B cell (primary cell): ENCODE results near the gene ADH1C.

Source experiments
- EZH2 ChIP-seq: IDR thresholded peaks from 2 replicates; pipeline ENCODE4 v1.6.1; 2012; ENCODE audit warnings: borderline replicate concordance, low read depth, mild to moderate bottlenecking, moderate library complexity, low read length; ENCODE audit not compliant: insufficient read depth, poor library complexity, severe bottlenecking
- TF ChIP-seq, protein P1 (sequence below): fragments of 200-600 bp; IDR thresholded peaks from one replicate; pipeline ENCODE4 v1.8.0; 2022; ENCODE audit warnings: antibody characterized with exemption, mild to moderate bottlenecking

DNA sequence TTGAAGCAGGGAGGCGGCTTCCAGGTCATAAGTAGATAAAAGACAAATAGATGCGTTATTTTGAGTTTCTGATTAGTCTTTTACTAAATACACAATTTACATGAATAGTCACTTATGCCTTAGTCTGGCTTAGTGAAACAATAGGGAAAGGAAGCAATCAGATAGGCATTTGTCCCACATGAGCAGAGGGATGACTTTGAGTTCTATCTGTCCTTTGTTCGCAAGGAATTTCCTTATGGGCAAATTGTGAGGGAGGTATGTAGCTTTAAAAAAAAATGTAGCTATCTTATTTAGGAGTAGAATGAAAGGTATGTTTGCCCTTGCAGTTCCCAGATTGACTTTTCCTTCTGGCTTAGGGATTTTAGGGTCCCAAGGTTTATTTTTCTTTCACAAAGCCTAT, 26.3 kb upstream of the ADH1C start:
- TF ChIP-seq, protein P1, sequence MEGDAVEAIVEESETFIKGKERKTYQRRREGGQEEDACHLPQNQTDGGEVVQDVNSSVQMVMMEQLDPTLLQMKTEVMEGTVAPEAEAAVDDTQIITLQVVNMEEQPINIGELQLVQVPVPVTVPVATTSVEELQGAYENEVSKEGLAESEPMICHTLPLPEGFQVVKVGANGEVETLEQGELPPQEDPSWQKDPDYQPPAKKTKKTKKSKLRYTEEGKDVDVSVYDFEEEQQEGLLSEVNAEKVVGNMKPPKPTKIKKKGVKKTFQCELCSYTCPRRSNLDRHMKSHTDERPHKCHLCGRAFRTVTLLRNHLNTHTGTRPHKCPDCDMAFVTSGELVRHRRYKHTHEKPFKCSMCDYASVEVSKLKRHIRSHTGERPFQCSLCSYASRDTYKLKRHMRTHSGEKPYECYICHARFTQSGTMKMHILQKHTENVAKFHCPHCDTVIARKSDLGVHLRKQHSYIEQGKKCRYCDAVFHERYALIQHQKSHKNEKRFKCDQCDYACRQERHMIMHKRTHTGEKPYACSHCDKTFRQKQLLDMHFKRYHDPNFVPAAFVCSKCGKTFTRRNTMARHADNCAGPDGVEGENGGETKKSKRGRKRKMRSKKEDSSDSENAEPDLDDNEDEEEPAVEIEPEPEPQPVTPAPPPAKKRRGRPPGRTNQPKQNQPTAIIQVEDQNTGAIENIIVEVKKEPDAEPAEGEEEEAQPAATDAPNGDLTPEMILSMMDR: no peak
- TF ChIP-seq EZH2: no peak
